Left hindlimb (tissue), 1 donor: ENCODE results near the gene OLFML3.

ENCODE experiments used
- DNase-seq: peaks from one replicate; pipeline ENCODE4 v3.0.0-alpha.2; 2018

Gene OLFML3

GRCh38 chr1:113950908-113951307 is 28.4 kb upstream of the OLFML3 start:
- no peak for DNase-seq

- DNase-seq: no peak
Observed at GRCh38 chr1:113951719-113952118, 27.6 kb upstream of the OLFML3 start.

DNA sequence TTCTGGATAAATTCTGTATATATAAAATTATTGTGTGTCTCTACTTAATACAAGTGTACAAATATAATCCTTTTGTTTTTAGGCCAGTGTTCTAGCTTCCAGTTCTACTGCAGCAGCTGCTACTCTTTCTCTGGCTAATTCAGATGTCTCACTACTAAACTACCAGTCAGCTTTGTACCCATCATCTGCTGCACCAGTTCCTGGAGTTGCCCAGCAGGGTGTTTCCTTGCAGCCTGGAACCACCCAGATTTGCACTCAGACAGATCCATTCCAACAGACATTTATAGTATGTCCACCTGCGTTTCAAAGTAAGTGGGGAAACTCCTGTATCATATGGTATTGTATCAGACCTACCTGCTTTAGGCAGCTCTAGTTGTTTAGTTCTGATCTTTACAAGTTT is 21.3 kb upstream of the OLFML3 start:
- no peak for DNase-seq

GRCh38 chr1:113958691-113959090 is 20.6 kb upstream of the OLFML3 start:
- DNase-seq: no peak

GRCh38 chr1:113963281-113963906 is 15.9 kb upstream of the OLFML3 start:
- DNase-seq: no peak

GRCh38 chr1:113965703-113966412 is 13.4 kb upstream of the OLFML3 start:
- no peak for DNase-seq

- DNase-seq: no peak
Observed at GRCh38 chr1:113972954-113973353, 6.3 kb upstream of the OLFML3 start.

DNA sequence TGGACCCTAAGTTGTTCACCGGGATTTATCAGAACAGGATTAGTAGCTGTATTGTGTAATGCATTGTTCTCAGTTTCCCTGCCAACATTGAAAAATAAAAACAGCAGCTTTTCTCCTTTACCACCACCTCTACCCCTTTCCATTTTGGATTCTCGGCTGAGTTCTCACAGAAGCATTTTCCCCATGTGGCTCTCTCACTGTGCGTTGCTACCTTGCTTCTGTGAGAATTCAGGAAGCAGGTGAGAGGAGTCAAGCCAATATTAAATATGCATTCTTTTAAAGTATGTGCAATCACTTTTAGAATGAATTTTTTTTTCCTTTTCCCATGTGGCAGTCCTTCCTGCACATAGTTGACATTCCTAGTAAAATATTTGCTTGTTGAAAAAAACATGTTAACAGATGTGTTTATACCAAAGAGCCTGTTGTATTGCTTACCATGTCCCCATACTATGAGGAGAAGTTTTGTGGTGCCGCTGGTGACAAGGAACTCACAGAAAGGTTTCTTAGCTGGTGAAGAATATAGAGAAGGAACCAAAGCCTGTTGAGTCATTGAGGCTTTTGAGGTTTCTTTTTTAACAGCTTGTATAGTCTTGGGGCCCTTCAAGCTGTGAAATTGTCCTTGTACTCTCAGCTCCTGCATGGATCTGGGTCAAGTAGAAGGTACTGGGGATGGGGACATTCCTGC is 3.9 kb upstream of the OLFML3 start:
- DNase-seq: no peak

GRCh38 chr1:113976609-113977278 is 2.5 kb upstream of the OLFML3 start:
- DNase-seq: no peak

DNA sequence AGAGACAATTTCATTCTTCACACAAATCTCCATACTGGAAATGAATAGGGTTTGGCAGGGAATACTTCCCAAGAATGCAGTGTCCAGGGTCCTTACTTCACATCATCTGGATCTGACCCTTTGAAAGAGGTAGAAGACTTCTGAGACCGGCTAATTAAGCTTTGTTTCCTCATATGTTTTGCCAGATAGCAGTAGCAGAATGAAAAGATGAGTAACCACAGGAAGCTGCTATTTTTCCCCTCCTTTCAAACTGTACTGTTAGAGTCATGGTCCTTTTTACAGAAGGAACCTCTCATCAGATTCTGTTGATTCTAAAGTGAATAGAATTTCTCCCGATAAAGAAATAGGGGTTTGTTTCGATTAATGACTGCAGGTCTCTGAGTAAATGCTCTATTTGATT is 1.4 kb upstream of the OLFML3 start:
- DNase-seq: no peak

GRCh38 chr1:113980110-113980509 is 836 bp downstream of the OLFML3 start:
- DNase-seq: peak; percentile 90

DNA sequence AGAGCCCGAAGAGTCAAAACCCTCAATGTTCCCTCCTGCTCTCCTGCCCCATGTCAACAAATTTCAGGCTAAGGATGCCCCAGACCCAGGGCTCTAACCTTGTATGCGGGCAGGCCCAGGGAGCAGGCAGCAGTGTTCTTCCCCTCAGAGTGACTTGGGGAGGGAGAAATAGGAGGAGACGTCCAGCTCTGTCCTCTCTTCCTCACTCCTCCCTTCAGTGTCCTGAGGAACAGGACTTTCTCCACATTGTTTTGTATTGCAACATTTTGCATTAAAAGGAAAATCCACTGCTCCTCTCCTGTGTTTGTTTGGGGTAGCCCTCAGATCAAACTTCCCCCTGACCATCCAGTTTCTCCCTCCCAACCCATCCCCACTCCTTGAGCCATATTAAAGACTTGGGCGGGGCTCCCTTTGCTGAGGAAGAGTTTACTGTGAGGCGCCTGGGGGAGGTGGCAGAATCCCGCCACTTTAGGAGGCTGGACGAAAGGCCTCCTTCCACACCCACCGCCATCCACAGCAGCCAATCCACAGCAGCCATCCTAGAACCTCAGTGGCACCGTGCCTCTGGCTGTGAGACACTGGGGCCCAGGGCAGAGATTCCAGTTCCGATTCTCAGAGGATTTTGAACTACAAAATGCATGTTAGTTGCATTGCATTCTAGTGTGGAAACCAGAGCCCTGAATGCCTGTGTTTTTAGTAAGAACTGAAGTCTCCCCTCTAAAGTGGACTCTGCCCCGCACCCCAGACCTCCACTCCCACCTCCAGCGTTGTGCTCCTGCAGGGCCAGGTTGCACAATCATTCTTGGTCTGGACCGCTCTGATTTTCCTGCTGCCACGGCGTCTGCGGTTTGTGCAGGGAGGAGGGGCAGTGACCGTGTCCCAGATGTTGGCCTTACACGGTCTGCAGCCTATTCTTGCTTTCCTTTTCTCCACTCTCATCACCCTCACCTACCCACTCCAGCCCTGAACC is 3.0 kb downstream of the OLFML3 start:
- peak; percentile 92 for DNase-seq

GRCh38 chr1:113982949-113983348 is 3.7 kb downstream of the OLFML3 start:
- DNase-seq: no peak

- DNase-seq: peak; percentile 64
Observed at GRCh38 chr1:113983391-113983790, 4.1 kb downstream of the OLFML3 start.

DNA sequence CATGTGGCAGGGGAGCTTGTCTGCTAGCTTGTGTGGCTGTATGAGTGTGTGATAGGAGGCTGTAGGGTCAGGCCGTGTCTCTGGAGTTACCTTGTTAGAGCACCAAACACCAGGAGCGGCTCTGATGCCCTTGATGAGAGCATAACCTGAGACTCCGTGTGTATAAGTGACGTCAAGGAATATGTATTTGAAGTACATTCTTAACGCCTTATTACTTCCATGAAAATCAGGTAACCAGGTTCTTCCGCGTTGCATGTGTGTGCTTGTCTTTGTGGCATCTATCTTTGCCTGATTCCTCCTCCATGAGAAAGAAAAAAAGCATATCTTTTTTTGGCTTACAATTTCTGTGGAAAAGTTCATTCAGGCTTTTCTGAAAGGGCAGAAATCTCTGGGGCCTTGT is 4.6 kb downstream of the OLFML3 start:
- DNase-seq: no peak

- DNase-seq: no peak
Observed at GRCh38 chr1:113984710-113985109, 5.4 kb downstream of the OLFML3 start.

- DNase-seq: no peak
Observed at GRCh38 chr1:113986802-113987201, 7.5 kb downstream of the OLFML3 start.

DNA sequence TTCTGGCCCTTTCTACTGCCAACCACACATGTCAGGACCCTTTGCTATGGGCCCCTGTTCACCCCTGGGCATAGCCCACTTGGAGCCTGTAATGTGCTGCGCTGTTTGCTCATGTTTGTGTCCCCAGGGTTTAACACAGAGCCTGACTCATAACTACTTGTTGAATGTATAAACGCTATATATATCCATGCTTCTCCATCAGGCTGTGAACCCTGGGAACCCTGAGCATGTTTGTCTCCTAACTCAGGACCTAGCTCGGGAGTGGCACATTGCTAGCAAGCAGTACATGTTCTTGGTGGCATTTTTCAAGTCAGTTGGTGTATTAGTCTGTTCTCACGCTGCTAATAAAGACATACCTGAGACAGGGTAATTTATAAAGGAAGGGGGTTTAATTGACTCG is 8.0 kb downstream of the OLFML3 start:
- DNase-seq: no peak

DNA sequence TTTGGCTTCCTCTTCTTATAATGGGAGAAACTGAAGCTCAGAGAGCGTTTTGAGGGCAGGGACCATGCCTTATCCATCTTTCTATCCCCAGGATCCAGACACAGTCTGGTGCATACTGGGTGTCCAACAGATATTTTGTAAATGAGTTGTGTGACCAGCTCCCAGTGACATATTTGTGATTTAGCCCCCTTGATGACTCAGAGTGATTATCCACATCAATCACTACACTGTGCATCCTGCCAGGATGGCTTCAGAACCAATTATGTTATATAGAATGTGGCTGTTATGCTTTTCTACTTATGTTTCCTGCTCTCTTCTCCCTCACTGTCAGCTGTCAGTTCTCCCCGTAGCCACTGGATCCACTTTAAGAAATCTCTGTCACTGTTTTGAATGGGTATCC is 11.3 kb downstream of the OLFML3 start:
- DNase-seq: no peak

- DNase-seq: no peak
Observed at GRCh38 chr1:113990961-113991360, 11.7 kb downstream of the OLFML3 start.

GRCh38 chr1:113991467-113991997 is 12.3 kb downstream of the OLFML3 start:
- no peak for DNase-seq

- no peak for DNase-seq
Observed at GRCh38 chr1:113993072-113993471, 13.8 kb downstream of the OLFML3 start.
